OCI-LY7 (cell line): ENCODE measurements around the gene TAS1R1.

ENCODE experiments used
- CTCF ChIP-seq: fragments of 200-600 bp; sonication (generic); conservative IDR thresholded peaks from 2 replicates; pipeline ENCODE4 v1.5.1; 2014; ENCODE audit warnings: mild to moderate bottlenecking, antibody characterized with exemption, low read length, moderate library complexity, mixed read lengths
- EZH2phosphoT487 ChIP-seq: fragments of 200-600 bp; sonication (generic); IDR thresholded peaks from 2 replicates; pipeline ENCODE4 v1.6.1; 2018; ENCODE audit warnings: low read depth, borderline replicate concordance, mild to moderate bottlenecking, mixed run types, antibody characterized with exemption, low read length, moderate library complexity, mixed read lengths

- TF ChIP-seq CTCF, result no peak
- TF ChIP-seq EZH2phosphoT487, result no peak
Observed at GRCh38 chr1:6554907-6555778, at the start of gene TAS1R1.
